LNCaP clone FGC (cell line): Measurements from ENCODE around the gene ALKBH5.

ENCODE experiments used
- DNase-seq: peaks from one replicate; pipeline ENCODE4 v3.0.0-alpha.2; 2011; ENCODE audit warnings: low read depth
- H3K4me3 ChIP-seq: 2 replicates; pipeline ENCODE4 v1.5.1; 2011; ENCODE audit warnings: mild to moderate bottlenecking, low read depth, low read length, control low read depth
- CTCF ChIP-seq: IDR thresholded peaks from 2 replicates; pipeline ENCODE4 v1.5.1; 2012; ENCODE audit warnings: mild to moderate bottlenecking; ENCODE audit not compliant: control insufficient read depth, insufficient read depth; ENCODE audit errors: extremely low read depth

The ALKBH5 gene

GRCh38 chr17:18257268-18257981 lies 73.8 kb downstream of the ALKBH5 start:
- DNase-seq: no peak
- peak overlapping the region; percentile 87 for H3K4me3 ChIP-seq
- TF ChIP-seq CTCF: 0 out of 2 replicates have a peak, but pooled peaks have one; percentile 11

GRCh38 chr17:18257982-18258355 lies 74.3 kb downstream of the ALKBH5 start:
- no peak for DNase-seq
- TF ChIP-seq CTCF: no peak
- peak overlapping the region; percentile 87 for H3K4me3 ChIP-seq

DNA sequence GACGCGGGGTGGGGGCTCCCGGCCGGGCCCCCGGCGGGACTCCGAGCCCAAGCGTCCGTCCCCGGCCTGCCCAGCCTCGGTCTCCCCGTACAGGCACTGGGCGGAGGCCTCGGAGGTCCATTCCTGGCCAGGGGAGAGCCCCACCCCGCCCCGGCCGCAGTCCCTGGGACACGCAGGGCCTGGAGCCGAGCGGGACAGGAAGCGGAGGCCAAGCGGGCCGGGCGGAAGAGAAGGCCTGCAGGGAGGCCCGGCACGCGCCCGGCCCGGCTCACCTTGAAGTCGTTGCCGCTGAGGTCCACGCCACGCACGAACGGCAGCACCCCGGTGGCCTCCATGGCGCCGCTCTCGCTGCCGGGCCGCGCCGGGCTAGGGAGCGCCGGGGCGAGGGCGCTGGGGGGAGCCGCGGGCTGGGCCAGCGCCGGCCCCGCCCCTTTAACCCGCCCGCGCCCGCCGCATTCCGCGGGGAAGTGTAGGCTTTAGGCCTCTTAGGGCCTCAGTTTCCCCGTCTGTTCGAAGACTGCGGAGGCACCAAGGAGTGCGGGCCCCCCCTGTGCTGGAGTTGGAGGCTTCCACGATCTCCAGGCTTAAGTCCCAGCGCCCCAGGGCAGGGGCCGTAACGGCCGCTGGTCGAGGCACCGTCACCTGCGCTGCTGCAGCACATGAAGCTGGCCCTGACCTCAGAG lies 74.9 kb downstream of the ALKBH5 start, which contains the start of gene FLII:
TSS of gene FLII (minus strand) at position 383 of the 683 bp plus-strand sequence. CDS start at position 335, 48 bp downstream.
- no peak for DNase-seq
- no peak for TF ChIP-seq CTCF
- peak within 1 kb of the TSS; percentile 87 for H3K4me3 ChIP-seq
